LNCaP clone FGC (cell line): Measurements from ENCODE around the gene ZNF598.

Experiments
- DNase-seq: peaks from one replicate; pipeline ENCODE4 v3.0.0-alpha.2; 2011; ENCODE audit warnings: low read depth
- H3K4me3 ChIP-seq: 2 replicates; pipeline ENCODE4 v1.5.1; 2011; ENCODE audit warnings: mild to moderate bottlenecking, low read depth, low read length, control low read depth
- CTCF ChIP-seq: IDR thresholded peaks from 2 replicates; pipeline ENCODE4 v1.5.1; 2012; ENCODE audit warnings: mild to moderate bottlenecking; ENCODE audit not compliant: control insufficient read depth, insufficient read depth; ENCODE audit errors: extremely low read depth

The ZNF598 gene

GRCh38 chr16:2054543-2055245 is 45.1 kb upstream of the ZNF598 start:
- no peak for TF ChIP-seq CTCF
- peak; percentile 85 for DNase-seq
- H3K4me3 ChIP-seq: no peak overlapping the region

DNA sequence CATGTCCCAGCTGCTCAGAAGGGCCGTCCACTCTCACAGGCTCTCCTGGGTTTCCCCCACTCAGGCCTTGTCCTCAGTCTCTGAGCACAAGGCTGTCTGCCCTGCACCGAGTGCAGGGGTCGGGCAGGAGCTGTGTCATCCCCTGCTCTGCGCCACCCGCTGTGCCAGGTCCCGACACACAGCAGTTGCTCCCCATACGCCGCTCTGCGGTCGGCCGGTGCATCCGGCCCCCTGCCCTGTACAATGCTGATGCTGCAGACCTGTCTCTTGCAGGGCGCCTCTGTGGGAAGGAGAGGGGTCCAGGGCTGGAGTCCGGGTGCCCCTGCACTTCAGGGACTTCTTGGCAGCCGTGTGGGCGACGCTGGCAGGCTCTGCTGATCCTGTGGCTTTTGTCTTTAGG is 44.3 kb upstream of the ZNF598 start:
- H3K4me3 ChIP-seq: no peak overlapping the region
- TF ChIP-seq CTCF: no peak
- no peak for DNase-seq

- TF ChIP-seq CTCF: no peak
- no peak overlapping the region for H3K4me3 ChIP-seq
These were observed 43.6 kb upstream of the ZNF598 start for GRCh38 chr16:2053211-2053610.

GRCh38 chr16:2048116-2048543 is 38.5 kb upstream of the ZNF598 start:
- no peak for DNase-seq
- no peak for TF ChIP-seq CTCF
- peak overlapping the region; percentile 93 for H3K4me3 ChIP-seq

More at GRCh38 chr16:2053211-2053610, 43.6 kb upstream of the ZNF598 start:
- DNase-seq: no peak

DNA sequence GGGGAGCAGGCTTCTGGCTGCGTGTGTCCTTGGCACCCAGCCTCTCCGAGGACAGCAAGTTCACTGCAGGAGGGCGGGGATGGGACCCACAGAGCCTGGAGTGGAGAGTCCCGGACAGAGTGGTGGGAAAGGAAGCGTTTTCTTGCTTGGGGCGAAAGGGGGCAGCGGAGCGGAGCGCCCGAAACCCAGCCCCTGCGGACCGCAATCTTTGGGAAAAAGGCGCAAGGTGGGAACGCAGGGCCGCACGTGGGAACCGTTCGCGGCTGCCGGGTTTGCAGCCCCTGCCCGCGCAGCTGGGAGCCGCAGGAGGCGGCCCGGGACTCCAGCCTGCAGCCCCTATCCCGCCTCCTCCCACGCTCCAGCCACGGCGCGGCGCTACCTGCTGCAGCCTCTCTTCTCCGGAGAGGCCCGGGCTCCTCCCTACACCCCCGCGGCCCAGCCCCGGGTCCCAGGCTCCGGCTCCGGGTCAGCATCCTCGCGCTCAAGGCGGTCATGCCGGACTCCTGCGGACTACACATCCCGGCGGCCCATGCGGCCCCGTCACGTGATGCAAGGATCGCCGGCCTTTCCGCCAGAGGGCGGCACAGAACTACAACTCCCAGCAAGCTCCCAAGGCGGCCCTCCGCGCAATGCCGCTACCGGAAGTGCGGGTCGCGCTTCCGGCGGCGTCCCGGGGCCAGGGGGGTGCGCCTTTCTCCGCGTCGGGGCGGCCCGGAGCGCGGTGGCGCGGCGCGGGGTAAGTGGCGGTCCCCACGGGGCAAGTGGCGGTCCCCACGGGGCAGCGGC is 37.9 kb upstream of the ZNF598 start, which contains the start of the genes NTHL1 and TSC2:
NTHL1 (minus strand) TSS at position 505 of the 786 bp plus-strand sequence; CDS start at position 494, 11 bp downstream.
TSC2 (plus strand) TSS at position 656 of the 786 bp plus-strand sequence. CDS start 631 bp downstream, outside the sequence.
- no peak for TF ChIP-seq CTCF
- H3K4me3 ChIP-seq: peak within 1 kb of the TSS; percentile 93
- DNase-seq: peak; percentile 84

GRCh38 chr16:2046893-2047329 is 37.3 kb upstream of the ZNF598 start:
- TF ChIP-seq CTCF: no peak
- H3K4me3 ChIP-seq: peak overlapping the region; percentile 93
- no peak for DNase-seq
